ENCODE data around the gene FAM110D. TPM values are rescaled to one million over a fixed set of nuclear protein-coding genes. Genes with fewer than 3 reads are reported as not detected.

The FAM110D gene
- total and polyA plus RNA-seq, 2 donors (not counting 3 experiments of a cell fraction or from before 2014, with no cell fraction given) = 2.6 to 5.1 TPM

- H3K4me2 ChIP-seq (ENCODE audit: insufficient read depth, low read length) = no peak overlapping the region
- no peaks in the 10 kb centered on the region for H3K27me3 ChIP-seq (ENCODE audit: control insufficient read depth in 2 of 2, insufficient read depth in 2 of 2, low read length in 2 of 2)
- FAIRE-seq (no peak), DNase-seq (ENCODE audit: low read depth, low spot score) (no peak)
- intact Hi-C loops (cut with micrococcal nuclease) = no loop called here
- H3K36me3 ChIP-seq (ENCODE audit: control insufficient read depth in 2 of 2, extremely low read depth in 1 of 2, insufficient read depth in 2 of 2, low read length in 2 of 2) = no peaks in the 10 kb centered on the region
- ChIA-PET POLR2A (no interaction called here), CTCF (interaction anchor here (1.6 kb wide), 1 partner anchor 14 kb away, joined by 6 read pairs; the partner anchor contains the start of gene ZNF593)
- no peaks in the 10 kb centered on the region for H3K9me1 ChIP-seq (replicated peaks; ENCODE audit: control insufficient read depth, extremely low read depth, insufficient read depth, low read length)
- BruUV-seq (replicated peaks) = no TSS peak
- dilution Hi-C loops (cut with MboI; ENCODE audit: extremely low pct_ligation_motif_present, low sequenced_read_pairs) = no loop called here
- H3K4me3 ChIP-seq (replicated peaks in 1 of 3; ENCODE audit: insufficient read depth in 1 of 3, low read depth in 1 of 3, low read length in 3 of 3) = no peak overlapping the region
- no peak overlapping the region for H3K27ac ChIP-seq (ENCODE audit: insufficient read depth, low read depth, low read length)
- no peak overlapping the region for H3K9ac ChIP-seq (replicated peaks; ENCODE audit: extremely low read depth, insufficient read depth, low read length)
- TF ChIP-seq FOS (IDR thresholded peaks at IDR 0.05; ENCODE audit: borderline replicate concordance, insufficient read depth, low read length) = no peak
- TF ChIP-seq MAX (IDR thresholded peaks at IDR 0.05; ENCODE audit: insufficient read depth, insufficient read length) = no peak
- no peak for TF ChIP-seq JUN (IDR thresholded peaks at IDR 0.05; ENCODE audit: borderline replicate concordance, insufficient read depth, insufficient read length, low read depth)
- TF ChIP-seq POLR2A (IDR thresholded peaks at IDR 0.05; ENCODE audit: low read depth, low read length) = no peak
- no peaks in the 10 kb centered on the region for H3K79me2 ChIP-seq (ENCODE audit: control insufficient read depth, insufficient read depth, low read length)
- no peaks in the 10 kb centered on the region for H3K4me1 ChIP-seq (ENCODE audit: control insufficient read depth, extremely low read depth, insufficient read depth, low read length)
- H2AFZ ChIP-seq (ENCODE audit: low read depth, low read length) = no peak overlapping the region
- no peaks in the 10 kb centered on the region for H3K9me3 ChIP-seq (replicated peaks; ENCODE audit: control insufficient read depth, insufficient read depth, low read length)
- H4K20me1 ChIP-seq (replicated peaks; ENCODE audit: control insufficient read depth, extremely low read depth, insufficient read depth, low read length) = no peaks in the 10 kb centered on the region
Observed at GRCh38 chr1:26184086-26184485, 25.2 kb downstream of the FAM110D start.

DNA sequence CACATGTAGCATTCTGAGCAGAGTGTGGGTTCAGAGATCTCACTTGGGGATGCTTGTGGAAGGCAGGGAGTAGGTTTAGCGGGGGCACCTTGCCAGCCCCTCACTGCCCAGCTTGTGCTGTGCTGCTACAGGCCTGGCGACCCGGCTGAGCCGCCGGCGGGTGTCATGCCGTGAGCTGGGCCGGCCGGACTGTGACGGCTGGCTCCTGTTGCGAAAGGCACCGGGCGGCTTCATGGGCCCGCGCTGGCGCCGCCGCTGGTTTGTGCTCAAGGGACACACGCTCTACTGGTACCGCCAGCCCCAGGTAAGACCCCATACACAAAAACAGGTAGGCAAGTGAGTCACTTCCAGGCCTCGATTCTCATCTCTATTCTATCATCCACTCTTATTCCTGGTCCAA lies 26.0 kb downstream of the FAM110D start:
- H3K79me2 ChIP-seq (ENCODE audit: control insufficient read depth, insufficient read depth, low read length) = no peaks in the 10 kb centered on the region
- H3K27ac ChIP-seq (ENCODE audit: insufficient read depth, low read depth, low read length) = no peak overlapping the region
- no peak for DNase-seq (ENCODE audit: low read depth, low spot score)
- CTCF ChIA-PET = interaction anchor here (1.6 kb wide), 1 partner anchor 15 kb away, joined by 6 read pairs; the partner anchor contains the start of gene ZNF593
- H2AFZ ChIP-seq (ENCODE audit: low read depth, low read length) = no peak overlapping the region
- intact Hi-C loops (cut with micrococcal nuclease) (no loop called here), dilution Hi-C loops (cut with MboI; ENCODE audit: extremely low pct_ligation_motif_present, low sequenced_read_pairs) (no loop called here)
- BruUV-seq (replicated peaks) = no TSS peak
- H3K4me1 ChIP-seq (ENCODE audit: control insufficient read depth, extremely low read depth, insufficient read depth, low read length) = no peaks in the 10 kb centered on the region
- TF ChIP-seq POLR2AphosphoS5 (IDR thresholded peaks at IDR 0.05; ENCODE audit: insufficient read depth, low read depth, low read length) = no peak
- no peak for TF ChIP-seq JUN (IDR thresholded peaks at IDR 0.05; ENCODE audit: borderline replicate concordance, insufficient read depth, insufficient read length, low read depth)
- TF ChIP-seq GATA2 (IDR thresholded peaks at IDR 0.05; ENCODE audit: insufficient read depth, insufficient read length, low read depth, low read length) = no peak
- TF ChIP-seq FOS (IDR thresholded peaks at IDR 0.05; ENCODE audit: borderline replicate concordance, insufficient read depth, low read length) = no peak
- TF ChIP-seq MYC (IDR thresholded peaks at IDR 0.05; ENCODE audit: low read depth, low read length) = no peak
- TF ChIP-seq POLR2A (IDR thresholded peaks at IDR 0.05; ENCODE audit: low read depth, low read length) = no peak
- no peak for TF ChIP-seq EZH2 (IDR thresholded peaks at IDR 0.05; ENCODE audit: borderline replicate concordance, low read depth, low read length, severe bottlenecking)
- no peak for TF ChIP-seq MAX (IDR thresholded peaks at IDR 0.05; ENCODE audit: insufficient read depth, insufficient read length)
- TF ChIP-seq, protein P1, sequence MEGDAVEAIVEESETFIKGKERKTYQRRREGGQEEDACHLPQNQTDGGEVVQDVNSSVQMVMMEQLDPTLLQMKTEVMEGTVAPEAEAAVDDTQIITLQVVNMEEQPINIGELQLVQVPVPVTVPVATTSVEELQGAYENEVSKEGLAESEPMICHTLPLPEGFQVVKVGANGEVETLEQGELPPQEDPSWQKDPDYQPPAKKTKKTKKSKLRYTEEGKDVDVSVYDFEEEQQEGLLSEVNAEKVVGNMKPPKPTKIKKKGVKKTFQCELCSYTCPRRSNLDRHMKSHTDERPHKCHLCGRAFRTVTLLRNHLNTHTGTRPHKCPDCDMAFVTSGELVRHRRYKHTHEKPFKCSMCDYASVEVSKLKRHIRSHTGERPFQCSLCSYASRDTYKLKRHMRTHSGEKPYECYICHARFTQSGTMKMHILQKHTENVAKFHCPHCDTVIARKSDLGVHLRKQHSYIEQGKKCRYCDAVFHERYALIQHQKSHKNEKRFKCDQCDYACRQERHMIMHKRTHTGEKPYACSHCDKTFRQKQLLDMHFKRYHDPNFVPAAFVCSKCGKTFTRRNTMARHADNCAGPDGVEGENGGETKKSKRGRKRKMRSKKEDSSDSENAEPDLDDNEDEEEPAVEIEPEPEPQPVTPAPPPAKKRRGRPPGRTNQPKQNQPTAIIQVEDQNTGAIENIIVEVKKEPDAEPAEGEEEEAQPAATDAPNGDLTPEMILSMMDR (IDR thresholded peaks at IDR 0.05; ENCODE audit: extremely low read depth in 1 of 2, insufficient read depth in 1 of 2, low read depth in 1 of 2, low read length in 2 of 2) = no peak
- no peaks in the 10 kb centered on the region for H3K27me3 ChIP-seq (ENCODE audit: control insufficient read depth in 2 of 2, insufficient read depth in 2 of 2, low read length in 2 of 2)
- no peaks in the 10 kb centered on the region for H3K9me3 ChIP-seq (replicated peaks; ENCODE audit: control insufficient read depth, insufficient read depth, low read length)
- no peak overlapping the region for H3K4me2 ChIP-seq (ENCODE audit: insufficient read depth, low read length)
- POLR2A ChIA-PET = no interaction called here
- H3K9me1 ChIP-seq (replicated peaks; ENCODE audit: control insufficient read depth, extremely low read depth, insufficient read depth, low read length) = no peaks in the 10 kb centered on the region
- no peak overlapping the region for H3K9ac ChIP-seq (replicated peaks; ENCODE audit: extremely low read depth, insufficient read depth, low read length)
- H3K4me3 ChIP-seq (replicated peaks in 1 of 3; ENCODE audit: insufficient read depth in 1 of 3, low read depth in 1 of 3, low read length in 3 of 3) = no peak overlapping the region
- no peaks in the 10 kb centered on the region for H3K36me3 ChIP-seq (ENCODE audit: control insufficient read depth in 2 of 2, extremely low read depth in 1 of 2, insufficient read depth in 2 of 2, low read length in 2 of 2)
- no peak for FAIRE-seq
- no peaks in the 10 kb centered on the region for H4K20me1 ChIP-seq (replicated peaks; ENCODE audit: control insufficient read depth, extremely low read depth, insufficient read depth, low read length)

All from endothelial cell of umbilical vein (primary cell).